Osteocyte (in vitro differentiated cells): ENCODE results near the gene BBC3. TPM values are rescaled to one million over a fixed set of nuclear protein-coding genes. Genes with fewer than 3 reads are reported as not detected.
A peak's percentile ranks its signal among the peaks of the same experiment; 100 is the strongest.

Experiments
- DNase-seq: peaks from one replicate; pipeline ENCODE4 v3.0.0; 2021; ENCODE audit warnings: mixed read lengths; ENCODE audit not compliant: unreplicated experiment; ENCODE audit errors: extremely low spot score
- H3K27ac Mint-ChIP-seq: one replicate; pipeline ENCODE4 v1.8.0; 2021; ENCODE audit warnings: mild to moderate bottlenecking, mixed read lengths; ENCODE audit not compliant: unreplicated experiment
- H3K27me3 Mint-ChIP-seq: one replicate; pipeline ENCODE4 v1.8.0; 2021; ENCODE audit warnings: mixed read lengths; ENCODE audit not compliant: unreplicated experiment
- H3K36me3 Mint-ChIP-seq: one replicate; pipeline ENCODE4 v1.8.0; 2021; ENCODE audit warnings: mixed read lengths; ENCODE audit not compliant: unreplicated experiment
- H3K4me1 Mint-ChIP-seq: one replicate; pipeline ENCODE4 v1.8.0; 2021; ENCODE audit warnings: mixed read lengths; ENCODE audit not compliant: unreplicated experiment
- H3K4me3 Mint-ChIP-seq: one replicate; pipeline ENCODE4 v1.8.0; 2021; ENCODE audit warnings: mild to moderate bottlenecking, moderate library complexity, mixed read lengths; ENCODE audit not compliant: unreplicated experiment
- H3K9me3 Mint-ChIP-seq: one replicate; pipeline ENCODE4 v1.8.0; 2021; ENCODE audit warnings: mixed read lengths; ENCODE audit not compliant: unreplicated experiment
- total RNA-seq: library from RNA; stranded (reverse); gene quantifications from 2 replicates; pipeline ENCODE4 v1.2.1, GENCODE V29; 2021
- TF ChIP-seq, protein P1 (sequence below): fragments of 200-600 bp; sonication (generic); IDR thresholded peaks from 2 replicates; pipeline ENCODE4 v1.5.0; 2021; ENCODE audit warnings: antibody characterized with exemption, mild to moderate bottlenecking, moderate library complexity

BBC3 gene
- total RNA-seq, 1 donor from 2014 or later, result 34.3 TPM

GRCh38 chr19:47230054-47230920 lies 712 bp downstream of the BBC3 start:
- no peaks in the 10 kb centered on the region for H3K9me3 Mint-ChIP-seq
- TF ChIP-seq, protein P1, sequence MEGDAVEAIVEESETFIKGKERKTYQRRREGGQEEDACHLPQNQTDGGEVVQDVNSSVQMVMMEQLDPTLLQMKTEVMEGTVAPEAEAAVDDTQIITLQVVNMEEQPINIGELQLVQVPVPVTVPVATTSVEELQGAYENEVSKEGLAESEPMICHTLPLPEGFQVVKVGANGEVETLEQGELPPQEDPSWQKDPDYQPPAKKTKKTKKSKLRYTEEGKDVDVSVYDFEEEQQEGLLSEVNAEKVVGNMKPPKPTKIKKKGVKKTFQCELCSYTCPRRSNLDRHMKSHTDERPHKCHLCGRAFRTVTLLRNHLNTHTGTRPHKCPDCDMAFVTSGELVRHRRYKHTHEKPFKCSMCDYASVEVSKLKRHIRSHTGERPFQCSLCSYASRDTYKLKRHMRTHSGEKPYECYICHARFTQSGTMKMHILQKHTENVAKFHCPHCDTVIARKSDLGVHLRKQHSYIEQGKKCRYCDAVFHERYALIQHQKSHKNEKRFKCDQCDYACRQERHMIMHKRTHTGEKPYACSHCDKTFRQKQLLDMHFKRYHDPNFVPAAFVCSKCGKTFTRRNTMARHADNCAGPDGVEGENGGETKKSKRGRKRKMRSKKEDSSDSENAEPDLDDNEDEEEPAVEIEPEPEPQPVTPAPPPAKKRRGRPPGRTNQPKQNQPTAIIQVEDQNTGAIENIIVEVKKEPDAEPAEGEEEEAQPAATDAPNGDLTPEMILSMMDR, result peak; percentile 89
- H3K27me3 Mint-ChIP-seq, result no peaks in the 10 kb centered on the region
- no peak overlapping the region for H3K27ac Mint-ChIP-seq
- peak overlapping the region; percentile 55 for H3K4me3 Mint-ChIP-seq
- peak; percentile 92 for DNase-seq
- H3K4me1 Mint-ChIP-seq, result peaks cover 34% of the 10 kb centered on the region
- H3K36me3 Mint-ChIP-seq, result no peaks in the 10 kb centered on the region

GRCh38 chr19:47229676-47230053 lies 1.3 kb downstream of the BBC3 start:
- H3K27ac Mint-ChIP-seq, result no peak overlapping the region
- peaks cover 35% of the 10 kb centered on the region for H3K4me1 Mint-ChIP-seq
- no peak overlapping the region for H3K4me3 Mint-ChIP-seq
- DNase-seq, result no peak
- H3K9me3 Mint-ChIP-seq, result no peaks in the 10 kb centered on the region
- no peaks in the 10 kb centered on the region for H3K27me3 Mint-ChIP-seq
- no peaks in the 10 kb centered on the region for H3K36me3 Mint-ChIP-seq
- TF ChIP-seq, protein P1, result no peak

DNA sequence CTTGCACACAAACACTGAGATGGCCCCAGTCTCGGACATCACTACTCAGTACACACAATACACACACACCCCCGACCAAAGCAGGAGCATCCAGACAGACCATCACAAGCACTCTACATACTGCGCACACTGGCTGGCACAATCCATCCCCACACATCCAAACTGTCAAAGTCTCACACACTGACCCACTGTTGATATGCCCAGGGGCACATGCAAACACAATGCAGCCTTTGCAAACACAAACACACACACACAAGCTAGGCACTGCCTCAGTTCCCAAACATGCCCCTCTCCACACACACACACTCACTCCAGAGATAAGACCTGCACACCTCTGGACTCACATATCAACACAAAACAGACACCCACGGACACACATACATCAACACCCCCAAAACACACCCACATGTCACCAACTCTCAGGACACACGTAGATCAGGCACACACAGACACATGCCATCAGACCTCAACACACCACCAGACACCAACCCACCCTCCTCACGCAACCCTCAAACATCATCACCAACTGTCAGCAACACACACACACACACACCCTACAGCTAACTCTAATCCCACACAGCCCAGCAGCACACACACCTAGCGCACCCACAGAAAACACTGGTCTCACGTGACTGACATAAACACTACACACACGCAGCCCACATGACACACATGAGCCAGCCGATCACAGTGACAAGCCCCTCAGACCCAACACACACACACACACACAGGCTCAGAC lies 1.9 kb downstream of the BBC3 start:
- peaks cover 35% of the 10 kb centered on the region for H3K4me1 Mint-ChIP-seq
- no peaks in the 10 kb centered on the region for H3K27me3 Mint-ChIP-seq
- H3K36me3 Mint-ChIP-seq, result no peaks in the 10 kb centered on the region
- H3K4me3 Mint-ChIP-seq, result no peak overlapping the region
- no peak overlapping the region for H3K27ac Mint-ChIP-seq
- DNase-seq, result no peak
- TF ChIP-seq, protein P1, result no peak
- no peaks in the 10 kb centered on the region for H3K9me3 Mint-ChIP-seq

DNA sequence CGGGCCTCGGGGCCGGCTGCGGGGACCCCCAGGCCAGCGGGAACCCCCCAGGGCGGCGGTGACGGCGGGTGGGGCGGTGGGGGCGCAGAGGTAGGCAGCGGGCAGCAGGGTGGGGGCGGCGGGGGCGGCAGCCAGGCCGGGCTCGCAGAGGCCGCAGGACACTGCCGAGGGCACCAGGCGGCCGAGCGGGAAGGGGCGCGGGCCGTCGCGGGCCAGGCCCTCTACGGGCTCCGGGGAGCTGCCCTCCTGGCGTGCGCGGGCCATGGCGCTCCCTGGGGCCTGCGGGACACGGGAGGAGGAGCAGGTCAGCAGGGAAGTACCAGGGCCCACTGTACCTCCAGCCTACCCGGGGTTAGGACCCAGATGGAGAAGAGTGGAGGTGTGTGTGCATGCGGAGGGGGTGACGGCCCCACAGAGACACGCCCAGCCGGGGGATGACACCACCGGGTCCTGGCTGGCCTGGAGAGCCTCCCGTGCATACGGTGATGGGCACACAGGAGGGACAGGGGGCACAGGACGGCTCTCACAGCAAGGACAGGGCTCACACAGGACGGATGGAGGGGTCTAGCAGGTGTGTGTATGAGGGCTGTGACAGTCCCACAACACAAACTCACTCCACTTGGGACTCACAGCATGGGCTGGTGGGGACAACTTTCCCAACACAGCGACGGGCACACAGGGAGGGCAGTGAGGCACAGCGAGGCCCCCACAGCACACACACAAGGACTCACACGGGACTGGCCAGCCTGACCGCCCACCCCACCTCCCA lies 2.6 kb downstream of the BBC3 start:
- no peaks in the 10 kb centered on the region for H3K36me3 Mint-ChIP-seq
- TF ChIP-seq, protein P1, result no peak
- H3K4me3 Mint-ChIP-seq, result no peak overlapping the region
- no peak overlapping the region for H3K27ac Mint-ChIP-seq
- no peaks in the 10 kb centered on the region for H3K9me3 Mint-ChIP-seq
- DNase-seq, result no peak
- peaks cover 35% of the 10 kb centered on the region for H3K4me1 Mint-ChIP-seq
- H3K27me3 Mint-ChIP-seq, result no peaks in the 10 kb centered on the region
